Endothelial cell of umbilical vein (primary cell): ENCODE results near the gene HSD17B14. TPM values are rescaled to one million over a fixed set of nuclear protein-coding genes. Genes with fewer than 3 reads are reported as not detected.

ENCODE experiments used
- BruUV-seq: library from RNA; stranded (reverse); fragments of 400-500 nt; replicated peaks from 2 replicates; lab custom pipeline; 2021; lab: Mats Ljungman, UMichigan
- CTCF ChIA-PET: fragments of 300-600, 350-600 bp; sonication (Branson Sonifier 250); formaldehyde crosslinking; loops from one replicate; lab custom pipeline; 2021; ENCODE audit warnings: antibody characterized with exemption, inconsistent platforms; lab: Charles Lee
- POLR2A ChIA-PET: fragments of 300-600, 350-600 bp; sonication (Branson Sonifier 250); formaldehyde crosslinking; loops from one replicate; lab custom pipeline; 2021; ENCODE audit warnings: antibody characterized with exemption, inconsistent platforms; lab: Charles Lee
- DNase-seq: peaks from one replicate; pipeline ENCODE4 v3.0.0-alpha.2; 2011; ENCODE audit warnings: low read depth, low spot score
- FAIRE-seq: peaks from 2 replicates; lab custom pipeline; 2011; peaks lifted over from hg19 to GRCh38; lab: Jason Lieb, UNC
- H2AFZ ChIP-seq: 2 replicates; pipeline ENCODE4 v1.6.0; 2012; ENCODE audit warnings: low read depth, low read length, control low read depth, inconsistent platforms
- H3K27ac ChIP-seq: 2 replicates; pipeline ENCODE4 v1.5.1; 2011; ENCODE audit warnings: low read depth, mild to moderate bottlenecking, control low read depth, low read length, moderate library complexity; ENCODE audit not compliant: insufficient read depth
- H3K27me3 ChIP-seq, 2 experiments: 2 replicates each; pipeline versions ENCODE4 v1.6.0 to v1.6.1; 2011; ENCODE audit warnings: low read length in 2 of 2, mixed read lengths in 1 of 2; ENCODE audit not compliant: control insufficient read depth in 2 of 2, insufficient read depth in 2 of 2
- H3K36me3 ChIP-seq, 2 experiments: 2 replicates in 1 of 2; 3 replicates in 1 of 2; pipeline ENCODE4 v1.5.1; 2011; ENCODE audit warnings: low read length in 2 of 2, mild to moderate bottlenecking in 1 of 2, moderate library complexity in 1 of 2; ENCODE audit not compliant: control insufficient read depth in 2 of 2, insufficient read depth in 2 of 2; ENCODE audit errors: extremely low read depth in 1 of 2
- H3K4me1 ChIP-seq: 3 replicates; pipeline ENCODE4 v1.5.1; 2011; ENCODE audit warnings: mild to moderate bottlenecking, low read length; ENCODE audit not compliant: control insufficient read depth, insufficient read depth; ENCODE audit errors: extremely low read depth
- H3K4me2 ChIP-seq: 2 replicates; pipeline ENCODE4 v1.6.1; 2011; ENCODE audit warnings: low read length, control low read depth, mixed read lengths; ENCODE audit not compliant: insufficient read depth
- H3K4me3 ChIP-seq, 3 experiments: fragments of 200-600 bp in 1 of 3; sonication (generic), shearing (Covaris generic) in 1 of 3; replicated peaks in 1 of 3; 2 replicates each; pipeline ENCODE4 v1.5.1; 2011 to 2016; ENCODE audit warnings: control low read depth in 3 of 3, low read length in 3 of 3, mild to moderate bottlenecking in 2 of 3, inconsistent platforms in 1 of 3, low read depth in 1 of 3, moderate library complexity in 1 of 3; ENCODE audit not compliant: insufficient read depth in 1 of 3
- H3K79me2 ChIP-seq: 2 replicates; pipeline ENCODE4 v1.6.0; 2012; ENCODE audit warnings: low read length, inconsistent platforms; ENCODE audit not compliant: control insufficient read depth, insufficient read depth
- H3K9ac ChIP-seq: replicated peaks from 2 replicates; pipeline ENCODE3; 2011; ENCODE audit warnings: low read length, control low read depth; ENCODE audit not compliant: insufficient read depth; ENCODE audit errors: extremely low read depth
- H3K9me1 ChIP-seq: replicated peaks from 3 replicates; pipeline ENCODE4 v1.6.0; 2011; ENCODE audit warnings: mild to moderate bottlenecking, low read length; ENCODE audit not compliant: control insufficient read depth, insufficient read depth; ENCODE audit errors: extremely low read depth
- H3K9me3 ChIP-seq: replicated peaks from 2 replicates; pipeline ENCODE4 v1.5.1; 2012; ENCODE audit warnings: low read length, inconsistent platforms; ENCODE audit not compliant: control insufficient read depth, insufficient read depth
- H4K20me1 ChIP-seq: replicated peaks from 2 replicates; pipeline ENCODE3; 2011; ENCODE audit warnings: mild to moderate bottlenecking, low read length; ENCODE audit not compliant: control insufficient read depth, insufficient read depth; ENCODE audit errors: extremely low read depth
- CTCF ChIP-seq, 2 donors: IDR thresholded peaks; 1 replicate in 1 of 2; 2 replicates in 1 of 2; pipeline ENCODE4 v1.5.1; 2011; ENCODE audit warnings: low read length in 2 of 2, mild to moderate bottlenecking in 2 of 2, moderate library complexity in 2 of 2, control low read depth in 1 of 2, inconsistent platforms in 1 of 2, low read depth in 1 of 2; ENCODE audit not compliant: insufficient read depth in 1 of 2; ENCODE audit errors: extremely low read depth in 1 of 2
- EZH2 ChIP-seq: IDR thresholded peaks from 2 replicates; pipeline ENCODE4 v1.6.1; 2012; ENCODE audit warnings: borderline replicate concordance, low read depth, mild to moderate bottlenecking, moderate library complexity, low read length, inconsistent platforms; ENCODE audit not compliant: severe bottlenecking
- FOS ChIP-seq: IDR thresholded peaks from 2 replicates; pipeline ENCODE4 v1.6.1; 2011; ENCODE audit warnings: mild to moderate bottlenecking, low read length, moderate library complexity, borderline replicate concordance; ENCODE audit not compliant: insufficient read depth
- GATA2 ChIP-seq: IDR thresholded peaks from 2 replicates; pipeline ENCODE4 v1.7.0; 2011; ENCODE audit warnings: low read depth, mild to moderate bottlenecking, moderate library complexity, mixed read lengths, low read length; ENCODE audit not compliant: insufficient read length, insufficient read depth
- JUN ChIP-seq: IDR thresholded peaks from 2 replicates; pipeline ENCODE4 v1.6.1; 2011; ENCODE audit warnings: borderline replicate concordance, low read depth; ENCODE audit not compliant: insufficient read length, insufficient read depth
- MYC ChIP-seq: IDR thresholded peaks from one replicate; pipeline ENCODE4 v1.6.1; 2011; ENCODE audit warnings: mild to moderate bottlenecking, low read depth, low read length
- dilution Hi-C: fragments of 300-500 bp; cut with MboI; formaldehyde crosslinking; loops from one replicate; pipeline ENCODE4 v1.15.0; 2019; ENCODE audit warnings: low sequenced_read_pairs; ENCODE audit not compliant: extremely low pct_ligation_motif_present
- intact Hi-C: fragments of 100-400 bp; cut with micrococcal nuclease; formaldehyde crosslinking; loops from one replicate; pipeline ENCODE4 v1.10.0; 2022
- polyA plus RNA-seq, 4 experiments: library from polyadenylated mRNA; depleted of rRNA in 3 of 4; stranded (reverse) in 3 of 4; unstranded in 1 of 4; fragments of >200 nt; gene quantifications; 2 replicates each; pipeline versions ENCODE4 v1.2.1 to v1.2.3, GENCODE V29; 2011 to 2012; ENCODE audit warnings: missing spikeins in 1 of 4
- total RNA-seq: library from RNA; stranded (reverse); gene quantifications from 2 replicates; pipeline ENCODE4 v1.2.3, GENCODE V29; 2021

HSD17B14 gene
- total and polyA plus RNA-seq, 2 donors (not counting 3 experiments of a cell fraction or from before 2014, with no cell fraction given): 20.9 to 46.3 TPM

- Histone ChIP-seq H3K9me1 (no peaks in the 10 kb centered on the region), H3K36me3 (no peaks in the 10 kb centered on the region), H3K27me3 (no peaks in the 10 kb centered on the region), H2AFZ (no peak overlapping the region), H3K79me2 (no peaks in the 10 kb centered on the region), H3K27ac (no peak overlapping the region), H3K4me2 (no peak overlapping the region), H3K4me1 (no peaks in the 10 kb centered on the region), H4K20me1 (no peaks in the 10 kb centered on the region), H3K9ac (no peak overlapping the region), H3K9me3 (no peaks in the 10 kb centered on the region), H3K4me3 (no peak overlapping the region)
- ChIA-PET CTCF (interaction anchor here (0.7 kb wide), 3 partner anchors 17 to 149 kb away, joined by 3 read pairs; partner anchors contain the start of gene HSD17B14), POLR2A (interaction anchor here (0.6 kb wide), 1 partner anchor 880 kb away, joined by 6 read pairs; no protein-coding TSS in a partner anchor)
- DNase-seq: peak; percentile 48
- dilution Hi-C loops: no loop called here
- FAIRE-seq: no peak
- intact Hi-C loops: no loop called here
- no TSS peak for BruUV-seq
- TF ChIP-seq GATA2 (no peak), FOS (no peak), JUN (no peak)
Measured at GRCh38 chr19:48819366-48819816, 16.9 kb downstream of the HSD17B14 start.

GRCh38 chr19:48818234-48818820 lies 18.0 kb downstream of the HSD17B14 start:
- H3K9me1 ChIP-seq: no peaks in the 10 kb centered on the region
- H3K4me2 ChIP-seq: no peak overlapping the region
- ChIA-PET POLR2A (no interaction called here), CTCF (interaction anchor here (0.7 kb wide), 1 partner anchor 18 kb away, joined by 3 read pairs; the partner anchor contains the start of gene HSD17B14)
- no peaks in the 10 kb centered on the region for H3K36me3 ChIP-seq
- no peak overlapping the region for H3K9ac ChIP-seq
- H3K27ac ChIP-seq: no peak overlapping the region
- H3K9me3 ChIP-seq: no peaks in the 10 kb centered on the region
- H3K27me3 ChIP-seq: no peaks in the 10 kb centered on the region
- dilution Hi-C loops: no loop called here
- no TSS peak for BruUV-seq
- H3K4me1 ChIP-seq: no peaks in the 10 kb centered on the region
- no peaks in the 10 kb centered on the region for H4K20me1 ChIP-seq
- no peak overlapping the region for H3K4me3 ChIP-seq
- intact Hi-C loops: no loop called here
- FAIRE-seq (no peak), DNase-seq (no peak)
- TF ChIP-seq MYC (no peak), JUN (no peak), GATA2 (no peak), CTCF (IDR thresholded peaks at IDR 0.05; ENCODE audit: extremely low read depth in 1 of 2, insufficient read depth in 1 of 2, low read depth in 1 of 2, low read length in 2 of 2) (no peak), FOS (no peak), EZH2 (no peak)
- H2AFZ ChIP-seq: no peak overlapping the region
- H3K79me2 ChIP-seq: no peaks in the 10 kb centered on the region
